Stomach (tissue), 9 donors: Measurements from ENCODE around the gene FBXO7. TPM values are rescaled to one million over a fixed set of nuclear protein-coding genes. Genes with fewer than 3 reads are reported as not detected.

ENCODE experiments used
- DNase-seq, 2 donors: peaks; one replicate each; pipeline versions ENCODE4 v3.0.0 to v3.0.0-alpha.2; 2013 to 2019
- H3K27ac ChIP-seq, 5 donors: fragments of 200-600 bp in 4 of 5; sonication (generic) in 4 of 5; one replicate each; pipeline ENCODE4 v1.5.1; 2013 to 2019; ENCODE audit warnings: mild to moderate bottlenecking in 1 of 5, moderate library complexity in 1 of 5
- H3K27me3 ChIP-seq, 3 donors: fragments of 200-600 bp; sonication (generic); one replicate each; pipeline ENCODE4 v1.5.1; 2017 to 2019; ENCODE audit warnings: mixed run types in 1 of 3
- H3K36me3 ChIP-seq, 4 donors: fragments of 200-600 bp; sonication (generic); 1 replicate in 3 of 4; 2 replicates in 1 of 4; pipeline ENCODE4 v1.5.1; 2016 to 2019
- H3K4me1 ChIP-seq, 4 donors: fragments of 200-600 bp; sonication (generic); one replicate each; pipeline ENCODE4 v1.5.1; 2016 to 2019
- H3K4me3 ChIP-seq, 4 donors: fragments of 200-600 bp; sonication (generic) in 3 of 4; one replicate each; pipeline ENCODE4 v1.5.1; 2016 to 2019; ENCODE audit warnings: mild to moderate bottlenecking in 1 of 4
- H3K9me3 ChIP-seq, 4 donors: fragments of 200-600 bp; sonication (generic); one replicate each; pipeline ENCODE4 v1.5.1; 2016 to 2019
- CTCF ChIP-seq, 7 experiments: fragments of 450-650 bp in 4 of 7; fragments of 200-600 bp in 3 of 7; sonication (generic) in 3 of 7; IDR thresholded peaks; one replicate each; pipeline ENCODE4 v1.5.1; 2016 to 2019; ENCODE audit warnings: antibody characterized with exemption in 7 of 7, control low read depth in 2 of 7, mild to moderate bottlenecking in 1 of 7
- EP300 ChIP-seq: sonication (generic); formaldehyde crosslinking; IDR thresholded peaks from one replicate; pipeline ENCODE4 v1.6.1; 2017; ENCODE audit warnings: antibody characterized with exemption
- POLR2A ChIP-seq, 4 donors: fragments of 450-650 bp; IDR thresholded peaks; one replicate each; pipeline ENCODE4 v1.6.1; 2016; ENCODE audit warnings: antibody characterized with exemption in 4 of 4, control low read depth in 2 of 4, mild to moderate bottlenecking in 1 of 4, moderate library complexity in 1 of 4
- POLR2AphosphoS5 ChIP-seq, 3 donors: sonication (generic); formaldehyde crosslinking; IDR thresholded peaks; one replicate each; pipeline ENCODE4 v1.6.1; 2016; ENCODE audit warnings: antibody characterized with exemption in 3 of 3
- WGBS, 5 donors: extraction: QIAGEN DNeasy Blood & Tissue Kit in 3 of 5; methylation state at CpG; one replicate each; pipeline versions ENCODE4 v1.1.5 to v1.1.7; 2013 to 2018; 5-methylcytosine and 5-hydroxymethylcytosine counted together
- intact Hi-C: fragments of 100-400 bp; cut with DNase I; formaldehyde crosslinking; loops from one replicate; pipeline ENCODE4 v1.15.1; 2023; ENCODE audit warnings: low total_unique reads
- polyA plus RNA-seq, 3 donors: library from polyadenylated mRNA; stranded (reverse); fragments of 200-250 nt; gene quantifications; one replicate each; pipeline ENCODE4 v1.2.3, GENCODE V29; 2013
- total RNA-seq, 5 donors: library from RNA; depleted of rRNA; stranded (reverse); fragments of >200 nt; gene quantifications; one replicate each; pipeline versions ENCODE4 v1.1.0 to v1.2.3, GENCODE V29; 2014 to 2016
- donor health status: healthy with polysubstance abuse.
- donor health status: Bipolar disorder and iron deficiency.
- donor health status: healthy.

Gene FBXO7
- total and polyA plus RNA-seq, 8 donors, result 44.9 to 132 (median 65.9) TPM

- Histone ChIP-seq H3K9me3 (no peaks in the 10 kb centered on the region), H3K4me3 (no peak overlapping the region), H3K27ac (peak overlapping the region in 3 of 5 donors; percentile 54 to 75 (median 73)), H3K27me3 (peaks cover 0 to 17% (median 0%) of the 10 kb centered on the region in 3 donors), H3K36me3 (no peaks in the 10 kb centered on the region), H3K4me1 (peaks cover 11 to 34% (median 26%) of the 10 kb centered on the region in 4 donors)
- 76 to 85% (median 78%) methylated on average over 5 to 11 of the region's 11 CpGs for WGBS, 5 donors
- peak in 1 of 2 donors; percentile 18 for DNase-seq
- intact Hi-C loops, result loop anchor here (10.0 kb wide), 2 partner anchors 99 to 259 kb away; no protein-coding TSS in a partner anchor
- TF ChIP-seq POLR2AphosphoS5 (IDR thresholded peaks at IDR 0.05) (no peak), CTCF (IDR thresholded peaks at IDR 0.05) (no peak), EP300 (no peak), POLR2A (IDR thresholded peaks at IDR 0.05) (no peak)
Observed at GRCh38 chr22:32535531-32536190, 61.0 kb downstream of the FBXO7 start.

- Histone ChIP-seq H3K4me1 (peaks cover 11 to 34% (median 26%) of the 10 kb centered on the region in 4 donors), H3K36me3 (no peaks in the 10 kb centered on the region), H3K4me3 (no peak overlapping the region), H3K27me3 (peaks cover 0 to 17% (median 0%) of the 10 kb centered on the region in 3 donors), H3K9me3 (no peaks in the 10 kb centered on the region), H3K27ac (no peak overlapping the region)
- WGBS, 5 donors, result 76 to 95% (median 87%) methylated on average over 1 to 2 of the region's 2 CpGs
- DNase-seq, result no peak
- intact Hi-C loops, result loop anchor here (10.0 kb wide), 2 partner anchors 98 to 258 kb away; no protein-coding TSS in a partner anchor
- TF ChIP-seq EP300, result no peak
- no peak for TF ChIP-seq POLR2A (IDR thresholded peaks at IDR 0.05)
- no peak for TF ChIP-seq CTCF (IDR thresholded peaks at IDR 0.05)
- no peak for TF ChIP-seq POLR2AphosphoS5 (IDR thresholded peaks at IDR 0.05)
Observed at GRCh38 chr22:32536352-32536751, 61.7 kb downstream of the FBXO7 start.

GRCh38 chr22:32538521-32538920 is 63.9 kb downstream of the FBXO7 start:
- WGBS, 5 donors, result 94 to 97% (median 97%) methylated on average over 7 of the region's 7 CpGs
- peaks cover 0 to 22% (median 14%) of the 10 kb centered on the region in 4 donors for H3K4me1 ChIP-seq
- H3K27ac ChIP-seq, result no peak overlapping the region
- DNase-seq, result no peak
- no peaks in the 10 kb centered on the region for H3K36me3 ChIP-seq
- peaks cover 0 to 8% (median 0%) of the 10 kb centered on the region in 3 donors for H3K27me3 ChIP-seq
- intact Hi-C loops, result loop anchor here (10.0 kb wide), 2 partner anchors 96 to 256 kb away; no protein-coding TSS in a partner anchor
- TF ChIP-seq CTCF (IDR thresholded peaks at IDR 0.05), result no peak
- H3K9me3 ChIP-seq, result no peaks in the 10 kb centered on the region
- no peak overlapping the region for H3K4me3 ChIP-seq

- Histone ChIP-seq H3K9me3 (no peaks in the 10 kb centered on the region), H3K27me3 (no peaks in the 10 kb centered on the region), H3K27ac (no peak overlapping the region), H3K4me3 (no peak overlapping the region), H3K36me3 (no peaks in the 10 kb centered on the region), H3K4me1 (peaks cover under 1 to 10% (median 4%) of the 10 kb centered on the region in 4 donors)
- TF ChIP-seq POLR2AphosphoS5 (IDR thresholded peaks at IDR 0.05), result no peak
- no peak for TF ChIP-seq POLR2A (IDR thresholded peaks at IDR 0.05)
- TF ChIP-seq CTCF (IDR thresholded peaks at IDR 0.05), result no peak
- peak in 1 of 2 donors; percentile 50 for DNase-seq
- WGBS, 5 donors, result 47 to 66% (median 61%) methylated on average over 10 of the region's 10 CpGs
- intact Hi-C loops, result loop anchor here (5.0 to 10.0 kb wide), 3 partner anchors 95 to 255 kb away; no protein-coding TSS in a partner anchor
Observed at GRCh38 chr22:32539631-32540421, 65.2 kb downstream of the FBXO7 start.
